NB4 (cell line): Measurements from ENCODE around the gene MGLL.

ENCODE experiments used
- DNase-seq: peaks from one replicate; pipeline ENCODE4 v3.0.0; 2010; ENCODE audit warnings: low read depth
- H3K4me3 ChIP-seq: one replicate; pipeline ENCODE4 v1.5.1; 2011; ENCODE audit warnings: mild to moderate bottlenecking, low read depth, low read length, moderate library complexity
- CTCF ChIP-seq: IDR thresholded peaks from one replicate; pipeline ENCODE4 v1.5.1; 2012; ENCODE audit warnings: low read depth, low read length
- MYC ChIP-seq: IDR thresholded peaks from 2 replicates; pipeline ENCODE4 v1.6.1; 2011; ENCODE audit warnings: low read depth, low read length
- POLR2A ChIP-seq: IDR thresholded peaks from 2 replicates; pipeline ENCODE4 v1.6.1; 2011; ENCODE audit warnings: mild to moderate bottlenecking; ENCODE audit not compliant: insufficient read length; ENCODE audit errors: extremely low read depth
- TF ChIP-seq, protein P1 (sequence below): IDR thresholded peaks from 2 replicates; pipeline ENCODE4 v1.6.1; 2011; ENCODE audit warnings: low read depth, low read length

The MGLL gene

DNA sequence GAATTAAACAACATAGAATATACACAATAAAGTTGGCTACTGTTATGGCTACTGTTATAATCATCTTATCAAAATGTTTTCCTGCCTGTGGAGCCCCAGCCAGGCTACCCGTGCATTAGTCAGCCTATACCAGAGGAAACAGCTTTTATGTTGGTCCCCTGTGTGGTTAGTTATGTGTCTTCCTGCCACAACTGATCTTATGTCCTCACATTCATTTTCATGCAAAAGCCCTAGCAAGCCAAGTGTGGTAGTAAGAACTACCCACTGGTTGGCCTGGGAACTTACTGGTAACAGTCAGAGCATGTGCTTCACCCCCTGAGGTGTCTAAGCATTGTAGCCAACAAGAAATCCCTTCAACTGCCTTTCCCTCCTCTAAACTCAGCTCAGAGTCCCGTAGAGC, 21.8 kb downstream of the MGLL start:
- peak; percentile 87 for DNase-seq
- no peak overlapping the region for H3K4me3 ChIP-seq
- TF ChIP-seq, protein P1, sequence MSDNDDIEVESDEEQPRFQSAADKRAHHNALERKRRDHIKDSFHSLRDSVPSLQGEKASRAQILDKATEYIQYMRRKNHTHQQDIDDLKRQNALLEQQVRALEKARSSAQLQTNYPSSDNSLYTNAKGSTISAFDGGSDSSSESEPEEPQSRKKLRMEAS, result peak; percentile 95
- TF ChIP-seq POLR2A, result no peak
- peak; percentile 92 for TF ChIP-seq MYC
- no peak for TF ChIP-seq CTCF

- TF ChIP-seq POLR2A (no peak), CTCF (no peak), MYC (no peak)
- TF ChIP-seq, protein P1, result no peak
- no peak for DNase-seq
- no peak overlapping the region for H3K4me3 ChIP-seq
Measured at GRCh38 chr3:127799476-127800222, 22.7 kb downstream of the MGLL start.

GRCh38 chr3:127798716-127799115, 23.6 kb downstream of the MGLL start:
- TF ChIP-seq CTCF (no peak), POLR2A (no peak), MYC (no peak)
- TF ChIP-seq, protein P1, result no peak
- no peak overlapping the region for H3K4me3 ChIP-seq
- DNase-seq, result no peak

DNA sequence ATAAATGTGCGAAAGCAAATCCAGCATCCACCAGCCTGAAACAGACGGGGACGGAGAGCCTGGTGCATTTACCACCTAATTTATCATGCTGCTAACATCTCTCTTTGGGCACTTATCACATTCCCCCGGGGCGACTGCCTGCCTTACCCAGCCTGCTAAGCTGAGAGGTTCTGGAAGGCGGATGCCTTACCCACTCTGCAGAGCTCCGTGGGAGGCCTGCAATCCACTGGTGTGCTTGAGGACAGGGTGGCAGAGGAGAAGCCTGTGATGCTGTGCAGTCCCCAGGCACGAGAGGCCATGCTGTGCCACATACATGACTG, 25.5 kb downstream of the MGLL start:
- DNase-seq, result no peak
- TF ChIP-seq, protein P1, result no peak
- TF ChIP-seq MYC, result no peak
- no peak for TF ChIP-seq CTCF
- no peak for TF ChIP-seq POLR2A
- no peak overlapping the region for H3K4me3 ChIP-seq

DNA sequence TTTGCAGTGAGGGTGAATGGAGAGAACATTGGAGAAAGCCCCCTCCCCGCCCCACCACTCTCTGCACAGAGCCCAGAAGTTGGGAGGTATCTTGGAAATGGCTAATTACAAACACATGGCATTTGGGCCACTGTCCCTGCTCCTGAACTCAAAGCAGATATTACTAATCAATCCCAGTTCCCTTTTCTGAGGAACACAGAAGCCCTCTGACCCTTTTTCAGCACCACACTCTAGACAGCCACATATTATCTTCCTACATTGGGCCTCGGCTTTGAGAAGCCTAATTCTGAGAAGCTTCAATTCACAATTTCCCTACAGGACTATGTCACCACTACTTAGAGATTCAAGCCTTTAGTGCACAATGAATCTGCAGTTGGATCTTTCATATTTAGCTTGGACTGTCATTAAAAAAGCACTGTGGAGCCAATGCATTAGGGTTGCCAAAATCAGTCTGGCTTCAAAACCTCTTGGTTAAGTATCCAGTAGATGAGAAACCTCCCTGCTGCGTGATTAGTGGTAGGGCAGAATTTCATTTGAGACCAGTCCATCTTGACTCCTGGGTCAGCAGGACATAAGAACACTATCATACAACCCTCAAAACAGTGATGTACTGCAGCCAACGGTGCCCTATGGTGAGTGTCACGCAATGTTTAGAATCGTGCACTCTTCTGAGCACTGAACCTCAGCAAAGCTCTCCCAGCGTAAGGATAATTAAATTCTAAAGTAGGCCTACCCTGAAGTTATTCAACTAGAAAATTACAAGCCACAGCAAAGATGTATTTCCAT, 26.1 kb downstream of the MGLL start:
- TF ChIP-seq MYC (no peak), CTCF (no peak), POLR2A (no peak)
- TF ChIP-seq, protein P1, result no peak
- H3K4me3 ChIP-seq, result no peak overlapping the region
- no peak for DNase-seq
